HepG2 (cell line): Measurements from ENCODE around the gene ARHGAP26. TPM values are rescaled to one million over a fixed set of nuclear protein-coding genes. Genes with fewer than 3 reads are reported as not detected.

Experiments used
- IKZF4 ChIP-seq: sonication (generic); formaldehyde crosslinking; IDR thresholded peaks from 2 replicates; pipeline ENCODE4 v1.5.1; 2020; ENCODE audit warnings: borderline replicate concordance, mild to moderate bottlenecking, low read depth, missing genetic modification reagents; ENCODE audit errors: not compliant biosample characterization
- ZBTB21 ChIP-seq: sonication (generic); formaldehyde crosslinking; IDR thresholded peaks from 2 replicates; pipeline ENCODE4 v1.4.0; 2020; ENCODE audit warnings: missing genetic modification reagents
- ZBTB38 ChIP-seq: sonication (generic); formaldehyde crosslinking; IDR thresholded peaks from 2 replicates; pipeline ENCODE4 v1.5.1; 2020; ENCODE audit warnings: mild to moderate bottlenecking, missing genetic modification reagents
- ZNF451 ChIP-seq: sonication (generic); formaldehyde crosslinking; IDR thresholded peaks from 2 replicates; pipeline ENCODE4 v1.5.0; 2020; ENCODE audit warnings: mild to moderate bottlenecking, missing genetic modification reagents
- ZNF768 ChIP-seq: sonication (generic); formaldehyde crosslinking; IDR thresholded peaks from 2 replicates; pipeline ENCODE4 v1.4.0; 2020; ENCODE audit warnings: missing genetic modification reagents
- polyA plus RNA-seq, 8 experiments: library from polyadenylated mRNA; depleted of rRNA in 3 of 8; stranded (reverse) in 7 of 8; unstranded in 1 of 8; fragments of >200 nt; fragmentation: Illumina TruSeq in 4 of 8; extraction: Trizol in 4 of 8; gene quantifications; 2 replicates each; pipeline versions ENCODE4 v1.2.1 to v1.2.3, GENCODE V29; 2011 to 2016; ENCODE audit warnings: low read depth in 4 of 8, missing spikeins in 1 of 8, mixed read lengths in 1 of 8; ENCODE audit not compliant: insufficient read depth in 1 of 8
- total RNA-seq, 5 experiments: library from RNA; depleted of rRNA; stranded (reverse); fragments of >200 nt; fragmentation: Illumina TruSeq; extraction: Trizol; gene quantifications; 2 replicates each; pipeline ENCODE4 v1.2.3, GENCODE V29; 2016; ENCODE audit warnings: low read depth in 1 of 5
- TF ChIP-seq, protein P1 (sequence below): sonication (generic); formaldehyde crosslinking; IDR thresholded peaks from 2 replicates; pipeline ENCODE4 v1.5.0; 2020; ENCODE audit warnings: mild to moderate bottlenecking, missing genetic modification reagents, borderline replicate concordance
- TF ChIP-seq, protein P2 (sequence below), 2 experiments: IDR thresholded peaks; 2 replicates each; pipeline ENCODE4 v1.6.1; 2011 to 2012; ENCODE audit warnings: low read length in 2 of 2, borderline replicate concordance in 1 of 2, low read depth in 1 of 2, mild to moderate bottlenecking in 1 of 2, moderate library complexity in 1 of 2

Gene ARHGAP26
- total and polyA plus RNA-seq, 2 of the 13 experiments (the other 11 are each of a cell fraction or from before 2014, with no cell fraction given): 9.6 to 18.2 TPM

DNA sequence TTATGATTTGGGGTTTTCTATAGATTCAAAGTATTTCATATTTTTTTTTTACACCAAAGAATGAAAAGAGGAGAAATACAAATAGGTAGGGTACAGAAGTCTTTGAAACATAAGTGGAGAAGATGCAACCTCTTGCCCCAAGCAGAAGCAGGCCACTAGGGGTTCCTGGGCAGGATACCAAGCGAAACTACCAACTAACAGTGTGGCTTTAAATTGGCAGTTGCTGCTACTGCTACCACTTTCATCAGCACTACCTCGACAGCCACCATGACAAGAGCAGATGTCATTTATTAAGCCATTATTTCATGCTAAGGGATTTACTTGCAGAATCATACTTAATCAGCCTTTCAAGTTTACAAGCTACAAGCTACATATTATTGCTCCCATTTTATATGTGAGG is 345.2 kb downstream of the ARHGAP26 start (continued):
- TF ChIP-seq, protein P1, sequence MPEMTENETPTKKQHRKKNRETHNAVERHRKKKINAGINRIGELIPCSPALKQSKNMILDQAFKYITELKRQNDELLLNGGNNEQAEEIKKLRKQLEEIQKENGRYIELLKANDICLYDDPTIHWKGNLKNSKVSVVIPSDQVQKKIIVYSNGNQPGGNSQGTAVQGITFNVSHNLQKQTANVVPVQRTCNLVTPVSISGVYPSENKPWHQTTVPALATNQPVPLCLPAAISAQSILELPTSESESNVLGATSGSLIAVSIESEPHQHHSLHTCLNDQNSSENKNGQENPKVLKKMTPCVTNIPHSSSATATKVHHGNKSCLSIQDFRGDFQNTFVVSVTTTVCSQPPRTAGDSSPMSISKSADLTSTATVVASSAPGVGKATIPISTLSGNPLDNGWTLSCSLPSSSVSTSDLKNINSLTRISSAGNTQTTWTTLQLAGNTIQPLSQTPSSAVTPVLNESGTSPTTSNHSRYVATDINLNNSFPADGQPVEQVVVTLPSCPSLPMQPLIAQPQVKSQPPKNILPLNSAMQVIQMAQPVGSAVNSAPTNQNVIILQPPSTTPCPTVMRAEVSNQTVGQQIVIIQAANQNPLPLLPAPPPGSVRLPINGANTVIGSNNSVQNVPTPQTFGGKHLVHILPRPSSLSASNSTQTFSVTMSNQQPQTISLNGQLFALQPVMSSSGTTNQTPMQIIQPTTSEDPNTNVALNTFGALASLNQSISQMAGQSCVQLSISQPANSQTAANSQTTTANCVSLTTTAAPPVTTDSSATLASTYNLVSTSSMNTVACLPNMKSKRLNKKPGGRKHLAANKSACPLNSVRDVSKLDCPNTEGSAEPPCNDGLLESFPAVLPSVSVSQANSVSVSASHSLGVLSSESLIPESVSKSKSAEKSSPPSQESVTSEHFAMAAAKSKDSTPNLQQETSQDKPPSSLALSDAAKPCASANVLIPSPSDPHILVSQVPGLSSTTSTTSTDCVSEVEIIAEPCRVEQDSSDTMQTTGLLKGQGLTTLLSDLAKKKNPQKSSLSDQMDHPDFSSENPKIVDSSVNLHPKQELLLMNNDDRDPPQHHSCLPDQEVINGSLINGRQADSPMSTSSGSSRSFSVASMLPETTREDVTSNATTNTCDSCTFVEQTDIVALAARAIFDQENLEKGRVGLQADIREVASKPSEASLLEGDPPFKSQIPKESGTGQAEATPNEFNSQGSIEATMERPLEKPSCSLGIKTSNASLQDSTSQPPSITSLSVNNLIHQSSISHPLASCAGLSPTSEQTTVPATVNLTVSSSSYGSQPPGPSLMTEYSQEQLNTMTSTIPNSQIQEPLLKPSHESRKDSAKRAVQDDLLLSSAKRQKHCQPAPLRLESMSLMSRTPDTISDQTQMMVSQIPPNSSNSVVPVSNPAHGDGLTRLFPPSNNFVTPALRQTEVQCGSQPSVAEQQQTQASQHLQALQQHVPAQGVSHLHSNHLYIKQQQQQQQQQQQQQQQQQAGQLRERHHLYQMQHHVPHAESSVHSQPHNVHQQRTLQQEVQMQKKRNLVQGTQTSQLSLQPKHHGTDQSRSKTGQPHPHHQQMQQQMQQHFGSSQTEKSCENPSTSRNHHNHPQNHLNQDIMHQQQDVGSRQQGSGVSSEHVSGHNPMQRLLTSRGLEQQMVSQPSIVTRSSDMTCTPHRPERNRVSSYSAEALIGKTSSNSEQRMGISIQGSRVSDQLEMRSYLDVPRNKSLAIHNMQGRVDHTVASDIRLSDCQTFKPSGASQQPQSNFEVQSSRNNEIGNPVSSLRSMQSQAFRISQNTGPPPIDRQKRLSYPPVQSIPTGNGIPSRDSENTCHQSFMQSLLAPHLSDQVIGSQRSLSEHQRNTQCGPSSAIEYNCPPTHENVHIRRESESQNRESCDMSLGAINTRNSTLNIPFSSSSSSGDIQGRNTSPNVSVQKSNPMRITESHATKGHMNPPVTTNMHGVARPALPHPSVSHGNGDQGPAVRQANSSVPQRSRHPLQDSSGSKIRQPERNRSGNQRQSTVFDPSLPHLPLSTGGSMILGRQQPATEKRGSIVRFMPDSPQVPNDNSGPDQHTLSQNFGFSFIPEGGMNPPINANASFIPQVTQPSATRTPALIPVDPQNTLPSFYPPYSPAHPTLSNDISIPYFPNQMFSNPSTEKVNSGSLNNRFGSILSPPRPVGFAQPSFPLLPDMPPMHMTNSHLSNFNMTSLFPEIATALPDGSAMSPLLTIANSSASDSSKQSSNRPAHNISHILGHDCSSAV: no peak
- TF ChIP-seq ZBTB21 (CRISPR knock-in tag): no peak
- TF ChIP-seq, protein P2, sequence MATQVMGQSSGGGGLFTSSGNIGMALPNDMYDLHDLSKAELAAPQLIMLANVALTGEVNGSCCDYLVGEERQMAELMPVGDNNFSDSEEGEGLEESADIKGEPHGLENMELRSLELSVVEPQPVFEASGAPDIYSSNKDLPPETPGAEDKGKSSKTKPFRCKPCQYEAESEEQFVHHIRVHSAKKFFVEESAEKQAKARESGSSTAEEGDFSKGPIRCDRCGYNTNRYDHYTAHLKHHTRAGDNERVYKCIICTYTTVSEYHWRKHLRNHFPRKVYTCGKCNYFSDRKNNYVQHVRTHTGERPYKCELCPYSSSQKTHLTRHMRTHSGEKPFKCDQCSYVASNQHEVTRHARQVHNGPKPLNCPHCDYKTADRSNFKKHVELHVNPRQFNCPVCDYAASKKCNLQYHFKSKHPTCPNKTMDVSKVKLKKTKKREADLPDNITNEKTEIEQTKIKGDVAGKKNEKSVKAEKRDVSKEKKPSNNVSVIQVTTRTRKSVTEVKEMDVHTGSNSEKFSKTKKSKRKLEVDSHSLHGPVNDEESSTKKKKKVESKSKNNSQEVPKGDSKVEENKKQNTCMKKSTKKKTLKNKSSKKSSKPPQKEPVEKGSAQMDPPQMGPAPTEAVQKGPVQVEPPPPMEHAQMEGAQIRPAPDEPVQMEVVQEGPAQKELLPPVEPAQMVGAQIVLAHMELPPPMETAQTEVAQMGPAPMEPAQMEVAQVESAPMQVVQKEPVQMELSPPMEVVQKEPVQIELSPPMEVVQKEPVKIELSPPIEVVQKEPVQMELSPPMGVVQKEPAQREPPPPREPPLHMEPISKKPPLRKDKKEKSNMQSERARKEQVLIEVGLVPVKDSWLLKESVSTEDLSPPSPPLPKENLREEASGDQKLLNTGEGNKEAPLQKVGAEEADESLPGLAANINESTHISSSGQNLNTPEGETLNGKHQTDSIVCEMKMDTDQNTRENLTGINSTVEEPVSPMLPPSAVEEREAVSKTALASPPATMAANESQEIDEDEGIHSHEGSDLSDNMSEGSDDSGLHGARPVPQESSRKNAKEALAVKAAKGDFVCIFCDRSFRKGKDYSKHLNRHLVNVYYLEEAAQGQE (IDR thresholded peaks at IDR 0.05; ENCODE audit: borderline replicate concordance in 1 of 2, low read depth in 1 of 2, low read length in 2 of 2): no peak
- TF ChIP-seq IKZF4 (CRISPR knock-in tag): no peak
- no peak for TF ChIP-seq ZNF451 (CRISPR knock-in tag)
- TF ChIP-seq ZBTB38 (CRISPR knock-in tag): no peak
- TF ChIP-seq ZNF768: no peak
